GM18907 (cell line): ENCODE measurements around the gene STOX2.
"Not testable (repeated sequence)": the region's sequence is repeated elsewhere in the genome, so short reads cannot be mapped to it uniquely, and the experiment has no call there.

Experiments
- ATAC-seq: cut with Tn5 transposase; IDR thresholded peaks from one replicate; pipeline ENCODE4 v1.9.1; 2021; ENCODE audit warnings: mild to moderate bottlenecking, moderate library complexity; ENCODE audit not compliant: unreplicated experiment

Gene STOX2

GRCh38 chr4:184019667-184020623, 114.8 kb downstream of the STOX2 start:
- no peak for ATAC-seq

- ATAC-seq = no peak
Measured at GRCh38 chr4:184021389-184021788, 116.3 kb downstream of the STOX2 start.

- no peak for ATAC-seq
Measured at GRCh38 chr4:184022679-184023383, 117.7 kb downstream of the STOX2 start.

GRCh38 chr4:184024637-184025036, 119.5 kb downstream of the STOX2 start:
- no peak for ATAC-seq

- no peak for ATAC-seq
Measured at GRCh38 chr4:184028561-184029374, 123.7 kb downstream of the STOX2 start.

GRCh38 chr4:184030036-184030435, 124.9 kb downstream of the STOX2 start:
- ATAC-seq = no peak

- no peak for ATAC-seq
Measured at GRCh38 chr4:184030764-184031163, 125.7 kb downstream of the STOX2 start.

- ATAC-seq = no peak
Measured at GRCh38 chr4:184032091-184032490, 127.0 kb downstream of the STOX2 start.

GRCh38 chr4:184039963-184040383, 134.9 kb downstream of the STOX2 start:
- ATAC-seq = no peak

- ATAC-seq = no peak
Measured at GRCh38 chr4:184041156-184041555, 136.0 kb downstream of the STOX2 start.

GRCh38 chr4:184046148-184046547, 141.0 kb downstream of the STOX2 start:
- no peak for ATAC-seq

- ATAC-seq = not testable (repeated sequence)
Measured at GRCh38 chr4:184051262-184051661, 146.2 kb downstream of the STOX2 start.

GRCh38 chr4:184052616-184053015, 147.5 kb downstream of the STOX2 start:
- ATAC-seq = no peak

GRCh38 chr4:184053434-184053833, 148.3 kb downstream of the STOX2 start:
- no peak for ATAC-seq

GRCh38 chr4:184056877-184057276, 151.8 kb downstream of the STOX2 start:
- no peak for ATAC-seq

GRCh38 chr4:184058026-184058425, 152.9 kb downstream of the STOX2 start:
- no peak for ATAC-seq

GRCh38 chr4:184059099-184059498, 154.0 kb downstream of the STOX2 start:
- ATAC-seq = no peak

- no peak for ATAC-seq
Measured at GRCh38 chr4:184061582-184061981, 156.5 kb downstream of the STOX2 start.

- no peak for ATAC-seq
Measured at GRCh38 chr4:184062769-184063168, 157.7 kb downstream of the STOX2 start.

GRCh38 chr4:184064877-184065276, 159.8 kb downstream of the STOX2 start:
- no peak for ATAC-seq
